Skeletal muscle tissue (tissue), 4 donors: ENCODE results near the gene ARHGAP30. TPM values are rescaled to one million over a fixed set of nuclear protein-coding genes. Genes with fewer than 3 reads are reported as not detected.

ENCODE experiments used
- H3K27ac ChIP-seq: one replicate; pipeline ENCODE4 v1.7.0; 2013; ENCODE audit warnings: mild to moderate bottlenecking, low read depth, low read length, inconsistent platforms
- H3K27me3 ChIP-seq, 3 donors: one replicate each; pipeline ENCODE4 v1.7.0; 2013; ENCODE audit warnings: low read length in 3 of 3; ENCODE audit not compliant: control insufficient read depth in 3 of 3, insufficient read depth in 3 of 3
- H3K36me3 ChIP-seq, 3 donors: one replicate each; pipeline ENCODE4 v1.7.0; 2013; ENCODE audit warnings: low read length in 3 of 3; ENCODE audit not compliant: control insufficient read depth in 3 of 3, insufficient read depth in 3 of 3
- H3K4me1 ChIP-seq, 3 donors: one replicate each; pipeline ENCODE4 v1.7.0; 2013; ENCODE audit warnings: low read length in 3 of 3, mild to moderate bottlenecking in 3 of 3; ENCODE audit not compliant: control insufficient read depth in 3 of 3, insufficient read depth in 3 of 3
- H3K4me3 ChIP-seq, 3 donors: one replicate each; pipeline ENCODE4 v1.7.0; 2013; ENCODE audit warnings: low read length in 3 of 3
- H3K9ac ChIP-seq, 3 donors: one replicate each; pipeline ENCODE4 v1.7.0; 2013; ENCODE audit warnings: low read length in 3 of 3, mild to moderate bottlenecking in 3 of 3, moderate library complexity in 2 of 3, low read depth in 1 of 3
- H3K9me3 ChIP-seq, 3 donors: one replicate each; pipeline ENCODE4 v1.7.0; 2013; ENCODE audit warnings: low read length in 3 of 3; ENCODE audit not compliant: control insufficient read depth in 3 of 3
- total RNA-seq: library from RNA; depleted of rRNA; stranded (reverse); fragments of >200 nt; gene quantifications from one replicate; pipeline ENCODE4 v1.2.3, GENCODE V29; 2014
- donor health status: Osteomylitis.

Gene ARHGAP30
- total RNA-seq, 1 donor from 2014 or later = 4.2 TPM

- Histone ChIP-seq H3K9ac (no peak overlapping the region), H3K4me1 (peaks cover 0 to 8% (median 4%) of the 10 kb centered on the region in 3 donors), H3K27me3 (peaks cover 2 to 10% (median 3%) of the 10 kb centered on the region in 3 donors), H3K36me3 (no peaks in the 10 kb centered on the region), H3K27ac (peak overlapping the region; percentile 30), H3K9me3 (no peaks in the 10 kb centered on the region), H3K4me3 (no peak overlapping the region)
Observed at GRCh38 chr1:161082996-161083747, 13.5 kb upstream of the ARHGAP30 start.

- no peaks in the 10 kb centered on the region for H3K36me3 ChIP-seq
- H3K4me3 ChIP-seq = no peak overlapping the region
- peaks cover 0 to 8% (median 4%) of the 10 kb centered on the region in 3 donors for H3K4me1 ChIP-seq
- no peak overlapping the region for H3K9ac ChIP-seq
- peak overlapping the region; percentile 30 for H3K27ac ChIP-seq
- no peaks in the 10 kb centered on the region for H3K9me3 ChIP-seq
- peaks cover 2 to 10% (median 3%) of the 10 kb centered on the region in 3 donors for H3K27me3 ChIP-seq
Observed at GRCh38 chr1:161082483-161082882, 12.8 kb upstream of the ARHGAP30 start.

DNA sequence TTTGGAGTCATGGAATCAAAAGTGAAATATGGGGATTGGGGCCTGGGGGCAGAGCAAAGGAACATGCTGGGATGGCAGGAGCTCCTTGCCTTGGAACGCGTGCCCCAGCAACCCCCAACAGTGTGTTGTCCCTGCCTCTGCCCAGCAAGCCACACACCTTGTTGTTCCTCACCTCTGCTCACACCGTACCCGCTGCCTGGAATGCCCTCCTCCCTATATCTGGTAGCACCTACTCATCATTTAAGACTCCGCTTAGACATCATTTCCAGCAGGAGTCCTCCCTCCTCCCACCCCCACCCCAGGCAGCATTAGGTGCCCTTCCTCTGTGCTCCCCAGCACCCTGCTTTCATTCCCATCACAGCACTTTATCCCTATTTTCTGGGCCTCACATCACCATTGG is 11.8 kb upstream of the ARHGAP30 start:
- no peak overlapping the region for H3K27ac ChIP-seq
- no peak overlapping the region for H3K4me3 ChIP-seq
- peaks cover 2 to 10% (median 3%) of the 10 kb centered on the region in 3 donors for H3K27me3 ChIP-seq
- H3K4me1 ChIP-seq = peaks cover 0 to 8% (median 4%) of the 10 kb centered on the region in 3 donors
- no peaks in the 10 kb centered on the region for H3K36me3 ChIP-seq
- no peak overlapping the region for H3K9ac ChIP-seq
- no peaks in the 10 kb centered on the region for H3K9me3 ChIP-seq

GRCh38 chr1:161080441-161081405 is 11.0 kb upstream of the ARHGAP30 start:
- H3K9me3 ChIP-seq = no peaks in the 10 kb centered on the region

GRCh38 chr1:161079436-161080110 is 9.9 kb upstream of the ARHGAP30 start:
- Histone ChIP-seq H3K9ac (no peak overlapping the region), H3K4me1 (peaks cover 0 to 8% (median 4%) of the 10 kb centered on the region in 3 donors), H3K27me3 (peaks cover 2 to 10% (median 3%) of the 10 kb centered on the region in 3 donors), H3K36me3 (no peaks in the 10 kb centered on the region), H3K4me3 (no peak overlapping the region), H3K27ac (no peak overlapping the region), H3K9me3 (no peaks in the 10 kb centered on the region)

More at GRCh38 chr1:161080441-161081405, 11.0 kb upstream of the ARHGAP30 start:
- H3K9ac ChIP-seq = no peak overlapping the region
- H3K27ac ChIP-seq = no peak overlapping the region
- peaks cover 0 to 8% (median 4%) of the 10 kb centered on the region in 3 donors for H3K4me1 ChIP-seq
- no peaks in the 10 kb centered on the region for H3K36me3 ChIP-seq
- peaks cover 2 to 10% (median 3%) of the 10 kb centered on the region in 3 donors for H3K27me3 ChIP-seq
- H3K4me3 ChIP-seq = no peak overlapping the region

DNA sequence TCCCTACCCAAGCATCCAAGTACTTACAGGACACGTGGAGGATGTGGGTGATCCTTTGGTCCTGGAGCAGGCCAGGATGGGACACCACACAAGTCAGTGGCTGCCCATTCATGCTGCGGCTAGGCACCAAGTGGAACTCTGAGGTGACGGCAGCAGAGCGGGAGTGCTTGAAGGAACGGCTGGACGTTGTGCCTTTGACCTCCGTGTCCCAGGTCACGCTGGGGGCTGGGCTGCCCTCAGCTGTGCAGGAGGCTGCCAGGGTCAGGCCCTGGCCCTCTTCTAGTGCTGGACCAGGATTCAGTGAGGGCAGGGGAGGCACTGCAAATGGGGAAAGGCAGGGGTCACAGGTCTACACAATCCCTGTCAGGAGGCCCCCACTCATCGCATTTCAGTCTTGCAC is 7.7 kb upstream of the ARHGAP30 start:
- Histone ChIP-seq H3K9me3 (no peaks in the 10 kb centered on the region), H3K9ac (no peak overlapping the region), H3K4me3 (no peak overlapping the region), H3K27me3 (peaks cover 2 to 10% (median 3%) of the 10 kb centered on the region in 3 donors), H3K27ac (no peak overlapping the region), H3K4me1 (no peaks in the 10 kb centered on the region), H3K36me3 (no peaks in the 10 kb centered on the region)

DNA sequence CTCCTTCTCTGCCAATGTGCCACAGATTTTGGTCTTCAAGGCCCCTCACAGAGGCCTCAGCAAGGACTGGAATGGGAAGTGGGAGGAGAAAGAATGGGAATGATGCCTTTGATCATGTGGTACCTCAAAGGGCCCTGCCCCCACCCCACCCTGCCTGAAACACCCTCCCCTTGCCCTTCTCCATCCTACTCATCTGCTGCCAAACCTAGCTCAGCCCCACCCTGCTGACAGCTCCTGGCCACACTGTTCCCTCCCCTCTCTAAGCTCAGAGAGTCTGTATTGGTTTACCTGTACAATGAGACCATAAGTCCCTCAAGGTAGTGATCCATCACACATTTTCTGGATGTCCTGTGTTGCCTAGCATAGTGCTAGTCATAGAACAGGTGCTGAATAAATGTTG is 6.7 kb upstream of the ARHGAP30 start:
- no peak overlapping the region for H3K27ac ChIP-seq
- no peak overlapping the region for H3K4me3 ChIP-seq
- H3K4me1 ChIP-seq = no peaks in the 10 kb centered on the region
- peaks cover 2 to 10% (median 3%) of the 10 kb centered on the region in 3 donors for H3K27me3 ChIP-seq
- H3K9me3 ChIP-seq = no peaks in the 10 kb centered on the region
- H3K9ac ChIP-seq = no peak overlapping the region
- H3K36me3 ChIP-seq = no peaks in the 10 kb centered on the region

GRCh38 chr1:161074676-161075368 is 5.1 kb upstream of the ARHGAP30 start:
- Histone ChIP-seq H3K27me3 (peaks cover 2 to 9% (median 5%) of the 10 kb centered on the region in 3 donors), H3K9me3 (no peaks in the 10 kb centered on the region), H3K36me3 (no peaks in the 10 kb centered on the region), H3K4me1 (no peaks in the 10 kb centered on the region), H3K4me3 (no peak overlapping the region), H3K27ac (no peak overlapping the region), H3K9ac (no peak overlapping the region)

GRCh38 chr1:161073474-161074121 is 3.9 kb upstream of the ARHGAP30 start:
- H3K9me3 ChIP-seq = no peaks in the 10 kb centered on the region
- H3K27me3 ChIP-seq = peaks cover 0 to 2% (median 2%) of the 10 kb centered on the region in 3 donors
- no peaks in the 10 kb centered on the region for H3K4me1 ChIP-seq
- no peak overlapping the region for H3K4me3 ChIP-seq
- no peaks in the 10 kb centered on the region for H3K36me3 ChIP-seq
- no peak overlapping the region for H3K27ac ChIP-seq
- H3K9ac ChIP-seq = no peak overlapping the region
